Kidney capillary endothelial cell (primary cell): ENCODE data around the gene FAM110D.

Experiments used
- DNase-seq: peaks from one replicate; pipeline ENCODE4 v3.0.0-alpha.2; 2018; ENCODE audit warnings: low spot score

FAM110D gene

GRCh38 chr1:26129778-26130177 lies 29.1 kb upstream of the FAM110D start:
- DNase-seq = no peak

- no peak for DNase-seq
Measured at GRCh38 chr1:26130695-26131094, 28.2 kb upstream of the FAM110D start.

- DNase-seq = no peak
Measured at GRCh38 chr1:26132128-26132833, 26.6 kb upstream of the FAM110D start.

GRCh38 chr1:26132834-26133167 lies 26.1 kb upstream of the FAM110D start:
- no peak for DNase-seq

GRCh38 chr1:26134466-26134865 lies 24.4 kb upstream of the FAM110D start:
- no peak for DNase-seq

- no peak for DNase-seq
Measured at GRCh38 chr1:26138974-26139558, 19.8 kb upstream of the FAM110D start.

GRCh38 chr1:26142159-26142558 lies 16.7 kb upstream of the FAM110D start:
- no peak for DNase-seq

GRCh38 chr1:26145041-26145959 lies 13.6 kb upstream of the FAM110D start:
- no peak for DNase-seq

GRCh38 chr1:26145960-26146294 lies 13.0 kb upstream of the FAM110D start:
- no peak for DNase-seq

- no peak for DNase-seq
Measured at GRCh38 chr1:26148887-26149286, 10.0 kb upstream of the FAM110D start.

- DNase-seq = no peak
Measured at GRCh38 chr1:26153966-26154532, 4.8 kb upstream of the FAM110D start.

GRCh38 chr1:26154750-26155149 lies 4.1 kb upstream of the FAM110D start:
- no peak for DNase-seq

- DNase-seq = no peak
Measured at GRCh38 chr1:26155370-26156284, 3.3 kb upstream of the FAM110D start.

- DNase-seq = peak; percentile 76
Measured at GRCh38 chr1:26156285-26157038, 2.4 kb upstream of the FAM110D start.

GRCh38 chr1:26158271-26158907 lies 490 bp upstream of the FAM110D start:
- no peak for DNase-seq

GRCh38 chr1:26159743-26160039 lies 812 bp downstream of the FAM110D start:
- DNase-seq = no peak

- DNase-seq = no peak
Measured at GRCh38 chr1:26160527-26161414, 1.9 kb downstream of the FAM110D start.

GRCh38 chr1:26161415-26162219 lies 2.7 kb downstream of the FAM110D start:
- no peak for DNase-seq

GRCh38 chr1:26162220-26162709 lies 3.4 kb downstream of the FAM110D start:
- DNase-seq = no peak
